Activated CD4-positive, alpha-beta memory T cell treated with anti-CD3 and anti-CD28 coated beads, Interleukin-2, amount 10 ng/mL, durations not matched to agents 7 days and 5 days (primary cell): Measurements from ENCODE around the gene ANO4. TPM values are rescaled to one million over a fixed set of nuclear protein-coding genes. Genes with fewer than 3 reads are reported as not detected.

Experiments used
- CTCF ChIA-PET: fragments of 350-600 bp; sonication (Branson Sonifier 250); formaldehyde crosslinking; loops from one replicate; lab custom pipeline; 2021; ENCODE audit warnings: antibody characterized with exemption, inconsistent platforms; lab: Charles Lee
- POLR2A ChIA-PET: fragments of 350-600 bp; sonication (Branson Sonifier 250); formaldehyde crosslinking; loops from one replicate; lab custom pipeline; 2021; ENCODE audit warnings: antibody characterized with exemption; lab: Charles Lee
- DNase-seq: peaks from one replicate; pipeline ENCODE4 v3.0.0-alpha.2; 2020
- H3K27ac Mint-ChIP-seq: one replicate; pipeline ENCODE4 v1.8.0; 2021; ENCODE audit warnings: mild to moderate bottlenecking, mixed read lengths
- H3K27me3 Mint-ChIP-seq: one replicate; pipeline ENCODE4 v1.8.0; 2021; ENCODE audit warnings: mixed read lengths
- H3K36me3 Mint-ChIP-seq: one replicate; pipeline ENCODE4 v1.8.0; 2021; ENCODE audit warnings: low read depth, mixed read lengths
- H3K4me1 Mint-ChIP-seq: one replicate; pipeline ENCODE4 v1.8.0; 2021; ENCODE audit warnings: mixed read lengths
- H3K4me3 Mint-ChIP-seq: one replicate; pipeline ENCODE4 v1.8.0; 2021; ENCODE audit warnings: mild to moderate bottlenecking, mixed read lengths
- H3K9me3 Mint-ChIP-seq: one replicate; pipeline ENCODE4 v1.8.0; 2021; ENCODE audit warnings: mixed read lengths
- total RNA-seq, 2 experiments: library from RNA; stranded (reverse); gene quantifications; one replicate each; pipeline ENCODE4 v1.2.3, GENCODE V29; 2021

Gene ANO4
- total RNA-seq, 2 experiments from 2014 or later: not detected

DNA sequence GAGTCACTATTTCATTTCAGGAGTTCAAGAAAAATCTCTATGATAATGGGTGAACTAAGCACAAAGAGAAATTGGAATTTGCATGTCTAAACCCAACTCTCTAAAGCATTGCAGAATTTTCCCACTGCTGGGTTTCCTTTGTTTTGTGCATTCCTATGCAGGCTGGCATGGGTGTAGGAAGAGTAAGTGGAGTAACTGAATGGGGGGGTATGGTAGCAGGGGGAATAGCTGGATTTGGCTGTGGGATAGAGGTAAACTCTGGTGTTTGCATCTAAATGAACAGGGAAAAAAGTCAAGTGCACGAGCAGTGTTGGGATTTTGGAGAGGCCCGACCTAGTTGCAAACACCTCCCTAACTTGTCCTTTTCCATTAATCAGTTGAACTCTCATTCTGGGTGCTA lies 159.1 kb downstream of the ANO4 start:
- H3K27ac Mint-ChIP-seq: no peak overlapping the region

DNA sequence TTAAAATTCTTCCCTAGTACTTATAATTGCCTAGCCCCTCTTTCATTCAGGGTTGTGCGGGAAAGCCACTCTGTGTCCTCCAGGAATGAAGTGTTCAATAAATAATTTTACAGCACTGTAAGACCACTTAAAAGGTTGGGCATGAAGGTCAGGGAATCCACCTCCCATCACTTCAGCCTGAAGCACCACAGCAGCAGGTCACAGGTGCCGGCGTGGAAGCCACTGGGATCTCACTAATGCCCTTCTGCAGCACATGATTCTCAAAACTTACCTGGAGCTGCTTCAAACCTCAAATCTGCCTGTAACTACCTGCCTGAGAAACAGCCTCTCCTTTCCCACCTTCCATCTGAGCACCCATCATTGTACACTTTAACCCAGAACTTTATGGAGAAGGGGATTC lies 159.5 kb downstream of the ANO4 start:
- no peak overlapping the region for H3K27ac Mint-ChIP-seq
- H3K4me1 Mint-ChIP-seq: no peaks in the 10 kb centered on the region
- H3K36me3 Mint-ChIP-seq: no peaks in the 10 kb centered on the region
- POLR2A ChIA-PET: no interaction called here
- H3K27me3 Mint-ChIP-seq: no peaks in the 10 kb centered on the region
- DNase-seq: no peak
- CTCF ChIA-PET: no interaction called here
- no peak overlapping the region for H3K4me3 Mint-ChIP-seq
- peaks cover 2% of the 10 kb centered on the region for H3K9me3 Mint-ChIP-seq

More for the DNA sequence above, 159.1 kb downstream of the ANO4 start:
- Mint-ChIP-seq H3K4me1 (no peaks in the 10 kb centered on the region), H3K9me3 (peaks cover 2% of the 10 kb centered on the region), H3K36me3 (no peaks in the 10 kb centered on the region), H3K4me3 (no peak overlapping the region), H3K27me3 (no peaks in the 10 kb centered on the region)
- ChIA-PET POLR2A (no interaction called here), CTCF (no interaction called here)
- no peak for DNase-seq

GRCh38 chr12:100955139-100955538 lies 160.6 kb downstream of the ANO4 start:
- Mint-ChIP-seq H3K4me3 (no peak overlapping the region), H3K9me3 (peaks cover 2% of the 10 kb centered on the region), H3K36me3 (no peaks in the 10 kb centered on the region), H3K4me1 (no peaks in the 10 kb centered on the region), H3K27ac (no peak overlapping the region), H3K27me3 (no peaks in the 10 kb centered on the region)
- POLR2A ChIA-PET: no interaction called here
- CTCF ChIA-PET: no interaction called here
- no peak for DNase-seq

DNA sequence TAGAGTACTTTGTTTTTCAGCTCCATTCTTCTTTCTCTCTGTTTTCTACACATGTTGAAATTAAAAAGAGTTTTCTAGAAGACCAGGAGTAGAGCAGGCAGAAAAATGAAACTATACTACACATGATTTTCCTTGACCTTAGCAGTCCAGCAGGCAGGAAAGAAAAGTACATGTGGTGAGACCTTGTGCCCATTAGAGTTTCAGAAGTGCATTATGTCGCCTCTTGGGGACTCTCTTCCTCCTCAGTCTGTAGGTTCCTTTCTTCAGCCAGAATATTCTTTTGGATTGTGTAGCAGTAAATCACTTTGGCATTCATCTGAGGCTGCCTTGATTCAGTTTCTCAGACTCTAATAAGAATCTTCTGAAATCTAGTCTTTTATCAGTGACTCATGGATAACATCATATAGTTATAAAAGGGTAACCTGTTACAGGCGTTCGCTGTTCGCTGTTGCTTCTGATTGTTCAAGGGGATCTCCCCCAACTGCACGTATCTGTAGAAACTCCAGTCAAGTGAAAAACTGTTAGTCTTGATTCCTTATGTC lies 161.8 kb downstream of the ANO4 start:
- Mint-ChIP-seq H3K27me3 (no peaks in the 10 kb centered on the region), H3K4me3 (no peak overlapping the region), H3K4me1 (no peaks in the 10 kb centered on the region), H3K36me3 (no peaks in the 10 kb centered on the region), H3K27ac (no peak overlapping the region), H3K9me3 (peaks cover 2% of the 10 kb centered on the region)
- DNase-seq: no peak
- POLR2A ChIA-PET: no interaction called here
- CTCF ChIA-PET: no interaction called here

- H3K9me3 Mint-ChIP-seq: peaks cover 2% of the 10 kb centered on the region
- no peaks in the 10 kb centered on the region for H3K36me3 Mint-ChIP-seq
- no peak for DNase-seq
- no peak overlapping the region for H3K27ac Mint-ChIP-seq
- no peaks in the 10 kb centered on the region for H3K27me3 Mint-ChIP-seq
- POLR2A ChIA-PET: no interaction called here
- CTCF ChIA-PET: no interaction called here
- H3K4me1 Mint-ChIP-seq: no peaks in the 10 kb centered on the region
- no peak overlapping the region for H3K4me3 Mint-ChIP-seq
Measured at GRCh38 chr12:100959481-100959880, 164.9 kb downstream of the ANO4 start.

DNA sequence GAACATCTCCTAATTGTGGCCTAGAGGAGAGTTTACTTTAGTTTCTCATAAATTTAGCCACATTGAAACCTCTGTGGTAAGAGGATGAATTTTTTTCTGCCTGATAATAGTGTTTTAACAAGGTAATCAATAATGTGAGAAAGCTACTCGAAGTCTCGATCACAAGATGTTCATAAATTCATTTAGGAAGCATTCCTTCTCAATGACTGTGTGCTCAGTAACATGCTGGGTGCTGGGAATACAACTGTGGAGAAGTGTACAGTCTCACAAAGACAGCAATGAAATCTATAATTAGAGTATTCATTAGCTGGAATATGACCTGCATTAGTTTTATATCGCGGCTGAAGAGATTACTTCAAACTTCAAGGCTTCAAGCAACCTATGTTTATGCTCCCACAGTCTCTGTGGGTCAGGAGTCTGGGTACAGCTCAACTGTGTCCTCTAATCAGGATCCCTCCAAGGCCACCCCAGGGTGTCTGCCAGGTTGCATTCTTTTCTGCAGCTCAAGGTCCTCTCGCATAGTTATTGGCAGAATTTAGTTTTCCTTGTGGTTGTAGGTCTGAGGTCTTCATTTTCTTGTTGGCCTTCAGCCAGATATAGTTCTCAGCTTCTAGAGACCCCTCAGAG lies 167.6 kb downstream of the ANO4 start:
- ChIA-PET CTCF (no interaction called here), POLR2A (no interaction called here)
- Mint-ChIP-seq H3K4me3 (no peak overlapping the region), H3K9me3 (peaks cover 2% of the 10 kb centered on the region), H3K27ac (no peak overlapping the region), H3K4me1 (no peaks in the 10 kb centered on the region), H3K27me3 (no peaks in the 10 kb centered on the region), H3K36me3 (no peaks in the 10 kb centered on the region)
- DNase-seq: no peak

GRCh38 chr12:100963381-100963780 lies 168.8 kb downstream of the ANO4 start:
- POLR2A ChIA-PET: no interaction called here
- Mint-ChIP-seq H3K27me3 (no peaks in the 10 kb centered on the region), H3K4me1 (no peaks in the 10 kb centered on the region), H3K27ac (no peak overlapping the region), H3K36me3 (no peaks in the 10 kb centered on the region), H3K9me3 (no peaks in the 10 kb centered on the region), H3K4me3 (no peak overlapping the region)
- CTCF ChIA-PET: no interaction called here
- DNase-seq: no peak

- Mint-ChIP-seq H3K36me3 (no peaks in the 10 kb centered on the region), H3K4me3 (no peak overlapping the region), H3K27ac (no peak overlapping the region), H3K4me1 (no peaks in the 10 kb centered on the region), H3K27me3 (no peaks in the 10 kb centered on the region), H3K9me3 (no peaks in the 10 kb centered on the region)
- CTCF ChIA-PET: no interaction called here
- no peak for DNase-seq
- POLR2A ChIA-PET: no interaction called here
Measured at GRCh38 chr12:100964028-100964427, 169.5 kb downstream of the ANO4 start.

- Mint-ChIP-seq H3K27ac (no peak overlapping the region), H3K27me3 (no peaks in the 10 kb centered on the region), H3K4me1 (no peaks in the 10 kb centered on the region), H3K4me3 (no peak overlapping the region), H3K36me3 (no peaks in the 10 kb centered on the region), H3K9me3 (no peaks in the 10 kb centered on the region)
- POLR2A ChIA-PET: no interaction called here
- no peak for DNase-seq
- CTCF ChIA-PET: no interaction called here
Measured at GRCh38 chr12:100967189-100967588, 172.6 kb downstream of the ANO4 start.

DNA sequence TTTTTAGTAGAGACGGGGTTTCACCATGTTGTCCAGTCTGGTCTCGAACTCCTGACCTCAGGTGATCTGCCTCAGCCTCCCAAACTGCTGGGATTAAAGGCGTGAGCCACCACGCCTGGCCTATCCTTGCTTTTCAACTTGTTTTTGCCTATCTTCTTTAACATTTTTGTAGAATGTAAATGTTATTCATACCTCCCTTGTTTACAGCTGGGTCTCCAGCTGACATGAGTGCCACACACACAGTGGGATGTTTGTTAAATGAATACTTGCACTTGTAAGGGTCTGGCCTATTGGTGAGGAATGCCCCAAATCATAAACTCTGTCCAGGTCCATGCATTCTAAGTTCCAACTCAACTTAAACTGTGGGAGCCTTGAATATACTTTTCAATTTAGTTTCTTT lies 176.3 kb downstream of the ANO4 start:
- H3K4me1 Mint-ChIP-seq: no peaks in the 10 kb centered on the region
- ChIA-PET POLR2A (no interaction called here), CTCF (no interaction called here)
- H3K4me3 Mint-ChIP-seq: no peak overlapping the region
- H3K27me3 Mint-ChIP-seq: no peaks in the 10 kb centered on the region
- no peak for DNase-seq
- no peak overlapping the region for H3K27ac Mint-ChIP-seq
- H3K36me3 Mint-ChIP-seq: no peaks in the 10 kb centered on the region
- H3K9me3 Mint-ChIP-seq: no peaks in the 10 kb centered on the region

- Mint-ChIP-seq H3K27me3 (no peaks in the 10 kb centered on the region), H3K9me3 (no peaks in the 10 kb centered on the region), H3K27ac (no peak overlapping the region), H3K4me3 (no peak overlapping the region), H3K36me3 (no peaks in the 10 kb centered on the region), H3K4me1 (no peaks in the 10 kb centered on the region)
- CTCF ChIA-PET: no interaction called here
- POLR2A ChIA-PET: no interaction called here
- no peak for DNase-seq
Measured at GRCh38 chr12:100972121-100972520, 177.5 kb downstream of the ANO4 start.

DNA sequence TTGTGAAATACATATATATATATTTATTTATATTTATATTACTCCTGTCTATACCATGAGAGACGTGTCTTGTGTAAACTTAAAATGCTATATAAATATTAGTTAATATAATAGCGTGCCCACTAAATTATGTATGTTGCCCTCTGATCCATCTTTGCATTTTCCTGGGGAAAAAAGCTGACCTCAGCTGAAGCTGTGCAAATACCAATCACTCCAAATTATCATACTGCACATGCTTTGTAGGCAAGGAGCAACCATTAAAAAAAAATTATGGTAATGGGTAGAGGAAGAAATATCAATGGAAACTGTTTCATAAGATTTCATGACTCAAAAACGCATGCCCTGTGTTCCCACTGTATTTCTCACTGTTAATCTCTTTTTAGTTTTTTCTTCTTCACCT lies 179.8 kb downstream of the ANO4 start:
- CTCF ChIA-PET: no interaction called here
- H3K27me3 Mint-ChIP-seq: no peaks in the 10 kb centered on the region
- H3K36me3 Mint-ChIP-seq: no peaks in the 10 kb centered on the region
- POLR2A ChIA-PET: no interaction called here
- DNase-seq: no peak
- no peaks in the 10 kb centered on the region for H3K9me3 Mint-ChIP-seq
- no peak overlapping the region for H3K27ac Mint-ChIP-seq
- no peaks in the 10 kb centered on the region for H3K4me1 Mint-ChIP-seq
- no peak overlapping the region for H3K4me3 Mint-ChIP-seq

- no peaks in the 10 kb centered on the region for H3K36me3 Mint-ChIP-seq
- H3K27me3 Mint-ChIP-seq: no peaks in the 10 kb centered on the region
- ChIA-PET POLR2A (no interaction called here), CTCF (no interaction called here)
- no peak for DNase-seq
- H3K27ac Mint-ChIP-seq: no peak overlapping the region
- no peaks in the 10 kb centered on the region for H3K9me3 Mint-ChIP-seq
- no peak overlapping the region for H3K4me3 Mint-ChIP-seq
- H3K4me1 Mint-ChIP-seq: no peaks in the 10 kb centered on the region
Measured at GRCh38 chr12:100974747-100975146, 180.2 kb downstream of the ANO4 start.

GRCh38 chr12:100976735-100977134 lies 182.2 kb downstream of the ANO4 start:
- H3K4me3 Mint-ChIP-seq: no peak overlapping the region
- no peaks in the 10 kb centered on the region for H3K9me3 Mint-ChIP-seq
- POLR2A ChIA-PET: no interaction called here
- H3K4me1 Mint-ChIP-seq: no peaks in the 10 kb centered on the region
- no peak overlapping the region for H3K27ac Mint-ChIP-seq
- DNase-seq: no peak
- no peaks in the 10 kb centered on the region for H3K36me3 Mint-ChIP-seq
- CTCF ChIA-PET: no interaction called here
- H3K27me3 Mint-ChIP-seq: no peaks in the 10 kb centered on the region
